Activated CD8-positive, alpha-beta T cell treated with anti-CD3 and anti-CD28 coated beads for 36 hours (primary cell): ENCODE measurements around the gene PTPRS. TPM values are rescaled to one million over a fixed set of nuclear protein-coding genes. Genes with fewer than 3 reads are reported as not detected.
A peak's percentile ranks its signal among the peaks of the same experiment; 100 is the strongest.

Experiments used
- ATAC-seq: fragments of 200-7000 bp; cut with Tn5 transposase; one replicate; pipeline ENCODE4 v1.10.0; 2021; ENCODE audit warnings: mild to moderate bottlenecking, moderate library complexity
- CTCF ChIA-PET: fragments of 350-600 bp; sonication (Branson Sonifier 250); formaldehyde crosslinking; loops from one replicate; lab custom pipeline; 2021; ENCODE audit warnings: antibody characterized with exemption; lab: Charles Lee
- POLR2A ChIA-PET: fragments of 350-600 bp; sonication (Branson Sonifier 250); formaldehyde crosslinking; loops from one replicate; lab custom pipeline; 2021; ENCODE audit warnings: antibody characterized with exemption; lab: Charles Lee
- DNase-seq: peaks from one replicate; pipeline ENCODE4 v3.0.0-alpha.2; 2020
- H3K27ac Mint-ChIP-seq: one replicate; pipeline ENCODE4 v1.8.0; 2021; ENCODE audit warnings: mild to moderate bottlenecking, mixed read lengths
- H3K27me3 Mint-ChIP-seq: one replicate; pipeline ENCODE4 v1.8.0; 2021; ENCODE audit warnings: mixed read lengths
- H3K36me3 Mint-ChIP-seq: one replicate; pipeline ENCODE4 v1.8.0; 2021; ENCODE audit warnings: low read depth, mixed read lengths
- H3K4me1 Mint-ChIP-seq: one replicate; pipeline ENCODE4 v1.8.0; 2021; ENCODE audit warnings: low read depth, mixed read lengths
- H3K4me3 Mint-ChIP-seq: one replicate; pipeline ENCODE4 v1.8.0; 2021; ENCODE audit warnings: mild to moderate bottlenecking, moderate library complexity, mixed read lengths
- H3K9me3 Mint-ChIP-seq: one replicate; pipeline ENCODE4 v1.8.0; 2021; ENCODE audit warnings: mixed read lengths
- CTCF ChIP-seq: fragments of 200-600 bp; IDR thresholded peaks from one replicate; pipeline ENCODE4 v1.8.0; 2022; ENCODE audit warnings: antibody characterized with exemption, mild to moderate bottlenecking
- intact Hi-C: fragments of 100-400 bp; cut with micrococcal nuclease; formaldehyde crosslinking; loops from one replicate; pipeline ENCODE4 v1.10.0; 2022
- total RNA-seq, 2 experiments: library from RNA; stranded (reverse); gene quantifications; one replicate each; pipeline ENCODE4 v1.2.3, GENCODE V29; 2021

PTPRS gene
- total RNA-seq, 2 experiments from 2014 or later: 2.6 to 2.8 TPM

GRCh38 chr19:5355693-5356092 lies 15.1 kb upstream of the PTPRS start:
- intact Hi-C loops: no loop called here
- ChIA-PET CTCF (no interaction called here), POLR2A (no interaction called here)
- Mint-ChIP-seq H3K4me3 (no peak overlapping the region), H3K27ac (no peak overlapping the region), H3K9me3 (no peaks in the 10 kb centered on the region), H3K4me1 (no peaks in the 10 kb centered on the region), H3K36me3 (no peaks in the 10 kb centered on the region), H3K27me3 (peaks cover 23% of the 10 kb centered on the region)
- no peak for DNase-seq
- no peak for TF ChIP-seq CTCF
- no peak for ATAC-seq

DNA sequence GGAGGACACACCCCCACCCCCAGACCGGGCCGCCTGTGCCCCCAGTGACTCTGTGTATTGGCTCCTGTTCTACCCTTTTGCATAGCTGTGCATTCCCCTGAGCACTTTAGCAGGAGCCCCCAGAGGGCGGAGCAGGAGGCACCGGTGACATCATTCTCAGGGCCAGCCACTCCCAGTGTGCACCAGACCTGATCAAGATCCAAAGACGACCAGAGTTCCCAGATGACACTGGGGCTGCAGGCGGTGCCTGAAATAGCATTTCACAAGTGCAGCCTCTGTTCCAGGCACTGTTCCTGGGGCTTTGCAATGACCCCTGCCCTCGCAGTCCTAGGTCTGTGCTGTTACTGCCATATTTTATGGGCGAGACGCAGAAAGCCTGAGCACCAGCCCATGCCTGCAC lies 14.5 kb upstream of the PTPRS start:
- ChIA-PET POLR2A (no interaction called here), CTCF (no interaction called here)
- H3K4me1 Mint-ChIP-seq: no peaks in the 10 kb centered on the region
- H3K27me3 Mint-ChIP-seq: peaks cover 21% of the 10 kb centered on the region
- DNase-seq: no peak
- intact Hi-C loops: no loop called here
- no peaks in the 10 kb centered on the region for H3K9me3 Mint-ChIP-seq
- no peak for TF ChIP-seq CTCF
- H3K4me3 Mint-ChIP-seq: no peak overlapping the region
- no peaks in the 10 kb centered on the region for H3K36me3 Mint-ChIP-seq
- H3K27ac Mint-ChIP-seq: no peak overlapping the region
- ATAC-seq: no peak

DNA sequence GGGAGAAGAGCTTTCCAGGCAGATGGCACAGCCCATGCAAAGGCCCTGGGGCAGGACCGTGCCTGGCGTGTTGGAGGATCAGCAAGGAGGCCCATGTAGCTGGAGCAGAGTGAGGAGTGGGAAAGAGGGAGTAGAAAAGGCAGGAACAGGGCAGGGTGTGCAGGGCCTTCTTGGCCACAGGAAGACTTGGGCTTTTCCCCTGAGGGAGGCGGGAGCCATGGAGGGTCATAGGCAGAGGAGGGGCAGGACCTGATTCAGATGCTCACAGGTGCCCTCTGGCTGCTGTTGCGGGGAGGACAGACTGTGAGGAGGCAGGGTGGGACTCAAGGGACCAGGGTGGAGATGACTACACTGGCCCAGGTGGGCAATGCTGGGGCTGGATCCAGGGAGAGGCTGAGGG lies 13.8 kb upstream of the PTPRS start:
- peak; percentile 68 for ATAC-seq
- Mint-ChIP-seq H3K27ac (no peak overlapping the region), H3K4me3 (no peak overlapping the region), H3K4me1 (no peaks in the 10 kb centered on the region), H3K27me3 (peaks cover 19% of the 10 kb centered on the region), H3K9me3 (no peaks in the 10 kb centered on the region), H3K36me3 (no peaks in the 10 kb centered on the region)
- POLR2A ChIA-PET: no interaction called here
- intact Hi-C loops: no loop called here
- peak; percentile 59 for DNase-seq
- TF ChIP-seq CTCF: peak; percentile 50
- CTCF ChIA-PET: no interaction called here

DNA sequence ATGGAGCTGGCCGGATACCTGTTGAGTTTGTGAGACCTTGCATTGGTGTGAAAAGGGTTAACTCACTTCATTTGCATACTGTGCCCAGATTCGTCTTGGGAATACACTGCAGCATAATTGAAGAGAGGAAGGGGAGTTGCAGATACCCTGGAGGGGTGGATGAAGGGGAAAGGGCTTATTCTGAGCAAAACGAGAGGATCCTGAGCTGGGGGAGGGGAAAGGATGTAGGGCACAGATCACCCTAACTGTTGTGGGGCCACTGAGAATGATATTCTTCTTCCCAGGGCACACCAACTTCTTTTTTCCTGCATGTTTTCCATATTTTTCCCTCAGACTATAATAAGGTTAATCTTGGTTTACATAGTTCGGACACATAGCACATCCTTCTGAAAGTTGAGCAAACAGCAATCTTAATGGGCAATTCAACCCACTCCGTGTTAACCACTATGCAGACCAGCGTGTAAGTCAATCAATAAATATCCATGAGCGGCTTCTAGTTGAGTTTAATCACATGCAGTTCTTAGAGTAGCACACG lies 11.7 kb upstream of the PTPRS start:
- H3K9me3 Mint-ChIP-seq: peaks cover 4% of the 10 kb centered on the region
- peaks cover 13% of the 10 kb centered on the region for H3K27me3 Mint-ChIP-seq
- intact Hi-C loops: no loop called here
- ChIA-PET CTCF (no interaction called here), POLR2A (interaction anchor here (0.6 kb wide), 1 partner anchor 314 kb away, joined by 3 read pairs; no protein-coding TSS in a partner anchor)
- no peak for DNase-seq
- no peaks in the 10 kb centered on the region for H3K36me3 Mint-ChIP-seq
- ATAC-seq: no peak
- H3K4me1 Mint-ChIP-seq: no peaks in the 10 kb centered on the region
- TF ChIP-seq CTCF: no peak
- no peak overlapping the region for H3K4me3 Mint-ChIP-seq
- no peak overlapping the region for H3K27ac Mint-ChIP-seq

DNA sequence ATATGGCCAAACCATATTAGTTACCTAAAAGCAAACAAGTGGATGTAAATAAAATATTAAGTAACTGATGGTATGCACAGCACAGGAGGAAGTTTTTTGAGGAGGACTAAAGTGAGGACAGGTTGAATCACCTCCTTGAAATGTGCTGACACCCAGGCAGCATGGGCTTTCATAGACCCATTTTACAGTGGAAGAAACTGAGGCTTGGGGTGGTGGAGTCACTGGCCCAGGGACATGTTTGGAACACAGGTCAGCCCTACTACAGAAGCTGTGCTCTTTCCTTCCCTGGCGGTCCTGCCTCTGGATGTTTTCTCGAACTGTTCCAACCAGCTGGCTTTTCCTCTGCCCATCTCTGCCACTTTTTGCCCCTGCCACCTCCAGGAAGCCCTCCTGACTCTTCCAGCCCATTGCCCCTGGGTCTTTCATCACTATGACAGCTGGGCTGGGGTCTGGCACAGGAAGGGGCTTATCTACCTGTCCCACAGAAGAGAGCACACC lies 11.2 kb upstream of the PTPRS start:
- no peak for DNase-seq
- ATAC-seq: no peak
- POLR2A ChIA-PET: interaction anchor here (0.6 kb wide), 1 partner anchor 314 kb away, joined by 3 read pairs; no protein-coding TSS in a partner anchor
- Mint-ChIP-seq H3K4me1 (no peaks in the 10 kb centered on the region), H3K27ac (no peak overlapping the region), H3K36me3 (no peaks in the 10 kb centered on the region), H3K9me3 (peaks cover 4% of the 10 kb centered on the region), H3K27me3 (peaks cover 12% of the 10 kb centered on the region), H3K4me3 (no peak overlapping the region)
- CTCF ChIA-PET: no interaction called here
- intact Hi-C loops: no loop called here
- TF ChIP-seq CTCF: no peak
